Neural cell (in vitro differentiated cells): ENCODE measurements around the gene MRPL11.

Experiments used
- EZH2 ChIP-seq: fragments of 200-600, 300-800 bp; shearing (Covaris generic), sonication (generic); IDR thresholded peaks from 2 replicates; pipeline ENCODE4 v1.6.1; 2014; ENCODE audit warnings: antibody characterized with exemption, low read length, borderline replicate concordance, mild to moderate bottlenecking; ENCODE audit not compliant: insufficient read depth, poor library complexity, severe bottlenecking
- POLR2AphosphoS5 ChIP-seq: IDR thresholded peaks from 2 replicates; pipeline ENCODE4 v1.6.1; 2012
- RAD21 ChIP-seq: fragments of 450-650 bp; conservative IDR thresholded peaks from 2 replicates; pipeline ENCODE4 v1.6.1; 2014; ENCODE audit warnings: antibody characterized with exemption, mild to moderate bottlenecking, moderate library complexity
- SMC3 ChIP-seq: fragments of 450-650 bp; conservative IDR thresholded peaks from 2 replicates; pipeline ENCODE4 v1.6.1; 2014; ENCODE audit warnings: antibody characterized with exemption, mild to moderate bottlenecking, moderate library complexity; ENCODE audit not compliant: poor library complexity
- TF ChIP-seq, protein P1 (sequence below): fragments of 450-650 bp; IDR thresholded peaks from 2 replicates; pipeline ENCODE4 v1.5.1; 2014; ENCODE audit warnings: antibody characterized with exemption, mild to moderate bottlenecking, moderate library complexity; ENCODE audit not compliant: poor library complexity, severe bottlenecking

DNA sequence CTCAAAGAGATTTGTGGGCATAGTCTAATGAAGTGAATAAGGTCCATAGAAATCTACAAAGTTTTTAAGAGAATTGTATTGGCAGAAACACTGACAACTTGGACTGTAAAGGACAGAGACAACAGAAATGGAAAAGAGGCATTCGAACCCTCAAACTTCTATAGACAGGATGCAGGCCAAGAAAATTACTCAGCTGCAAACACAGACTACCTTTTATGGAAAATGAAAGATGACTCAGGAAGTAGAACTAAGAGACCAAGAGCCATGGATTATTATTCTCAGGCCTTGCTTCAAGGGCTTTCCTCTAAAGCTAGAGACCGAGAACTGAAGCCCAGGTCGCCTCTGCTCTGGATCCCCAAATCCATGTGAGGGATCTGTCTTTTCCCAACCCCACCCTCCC lies 24.3 kb upstream of the MRPL11 start:
- TF ChIP-seq, protein P1, sequence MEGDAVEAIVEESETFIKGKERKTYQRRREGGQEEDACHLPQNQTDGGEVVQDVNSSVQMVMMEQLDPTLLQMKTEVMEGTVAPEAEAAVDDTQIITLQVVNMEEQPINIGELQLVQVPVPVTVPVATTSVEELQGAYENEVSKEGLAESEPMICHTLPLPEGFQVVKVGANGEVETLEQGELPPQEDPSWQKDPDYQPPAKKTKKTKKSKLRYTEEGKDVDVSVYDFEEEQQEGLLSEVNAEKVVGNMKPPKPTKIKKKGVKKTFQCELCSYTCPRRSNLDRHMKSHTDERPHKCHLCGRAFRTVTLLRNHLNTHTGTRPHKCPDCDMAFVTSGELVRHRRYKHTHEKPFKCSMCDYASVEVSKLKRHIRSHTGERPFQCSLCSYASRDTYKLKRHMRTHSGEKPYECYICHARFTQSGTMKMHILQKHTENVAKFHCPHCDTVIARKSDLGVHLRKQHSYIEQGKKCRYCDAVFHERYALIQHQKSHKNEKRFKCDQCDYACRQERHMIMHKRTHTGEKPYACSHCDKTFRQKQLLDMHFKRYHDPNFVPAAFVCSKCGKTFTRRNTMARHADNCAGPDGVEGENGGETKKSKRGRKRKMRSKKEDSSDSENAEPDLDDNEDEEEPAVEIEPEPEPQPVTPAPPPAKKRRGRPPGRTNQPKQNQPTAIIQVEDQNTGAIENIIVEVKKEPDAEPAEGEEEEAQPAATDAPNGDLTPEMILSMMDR = no peak
- no peak for TF ChIP-seq SMC3
- TF ChIP-seq POLR2AphosphoS5 = no peak
- no peak for TF ChIP-seq EZH2
- TF ChIP-seq RAD21 = no peak
